H1 (cell line): Measurements from ENCODE around the gene BCL2. TPM values are rescaled to one million over a fixed set of nuclear protein-coding genes. Genes with fewer than 3 reads are reported as not detected.

Source experiments
- CBX5 ChIP-seq: fragments of 300-800, 300-1000 bp; sonication (generic); IDR thresholded peaks from 2 replicates; pipeline ENCODE4 v1.7.1; 2016; ENCODE audit warnings: antibody characterized with exemption, low read length, low read depth
- CTCF ChIP-seq, 3 experiments: IDR thresholded peaks; 1 replicate in 2 of 3; 2 replicates in 1 of 3; pipeline versions ENCODE4 v1.5.1 to v1.6.1; 2011; ENCODE audit warnings: low read length in 3 of 3, mild to moderate bottlenecking in 3 of 3, inconsistent platforms in 2 of 3, low read depth in 1 of 3, moderate library complexity in 1 of 3; ENCODE audit not compliant: insufficient read depth in 1 of 3; ENCODE audit errors: control extremely low read depth in 1 of 3
- MAX ChIP-seq: IDR thresholded peaks from 2 replicates; pipeline ENCODE4 v1.6.1; 2012; ENCODE audit warnings: inconsistent platforms
- SP1 ChIP-seq: IDR thresholded peaks from 2 replicates; pipeline ENCODE4 v1.6.1; 2011; ENCODE audit warnings: low read depth, low read length
- TEAD4 ChIP-seq: IDR thresholded peaks from 2 replicates; pipeline ENCODE4 v1.6.1; 2012; ENCODE audit warnings: low read depth, low read length, inconsistent platforms, mixed read lengths
- polyA plus RNA-seq, 7 experiments: library from polyadenylated mRNA; depleted of rRNA in 3 of 7; stranded (reverse) in 5 of 7; unstranded in 2 of 7; fragments of >200 nt in 5 of 7; fragments of 200-250 nt in 2 of 7; gene quantifications; 1 replicate in 5 of 7; 2 replicates in 1 of 7; 4 replicates in 1 of 7; pipeline versions ENCODE4 v1.2.1 to v1.2.3, GENCODE V29; 2011 to 2013; ENCODE audit warnings: missing spikeins in 2 of 7, mixed read lengths in 2 of 7
- total RNA-seq: library from RNA; stranded (reverse); fragmentation: NEBNext Ultra II Directional; extraction: Animal tissue kit (Norgen Biotek cat#: 25700); gene quantifications from 2 replicates; pipeline ENCODE4 v1.2.1, GENCODE V29; 2021

The BCL2 gene
- total and polyA plus RNA-seq, 2 of the 8 experiments (the other 6 are each of a cell fraction or from before 2014, with no cell fraction given): 0.59 to 4.5 TPM

- TF ChIP-seq CBX5 (no peak), SP1 (no peak), TEAD4 (no peak), CTCF (IDR thresholded peaks at IDR 0.05; ENCODE audit: control extremely low read depth in 1 of 3, insufficient read depth in 1 of 3, low read depth in 1 of 3, low read length in 3 of 3) (no peak), MAX (no peak)
Observed at GRCh38 chr18:63322206-63322605, 2.6 kb upstream of the BCL2 start (continued).
